ENCODE measurements around the gene GPRIN2.
"Not testable (repeated sequence)": the region's sequence is repeated elsewhere in the genome, so short reads cannot be mapped to it uniquely, and the experiment has no call there.

GPRIN2 gene

DNA sequence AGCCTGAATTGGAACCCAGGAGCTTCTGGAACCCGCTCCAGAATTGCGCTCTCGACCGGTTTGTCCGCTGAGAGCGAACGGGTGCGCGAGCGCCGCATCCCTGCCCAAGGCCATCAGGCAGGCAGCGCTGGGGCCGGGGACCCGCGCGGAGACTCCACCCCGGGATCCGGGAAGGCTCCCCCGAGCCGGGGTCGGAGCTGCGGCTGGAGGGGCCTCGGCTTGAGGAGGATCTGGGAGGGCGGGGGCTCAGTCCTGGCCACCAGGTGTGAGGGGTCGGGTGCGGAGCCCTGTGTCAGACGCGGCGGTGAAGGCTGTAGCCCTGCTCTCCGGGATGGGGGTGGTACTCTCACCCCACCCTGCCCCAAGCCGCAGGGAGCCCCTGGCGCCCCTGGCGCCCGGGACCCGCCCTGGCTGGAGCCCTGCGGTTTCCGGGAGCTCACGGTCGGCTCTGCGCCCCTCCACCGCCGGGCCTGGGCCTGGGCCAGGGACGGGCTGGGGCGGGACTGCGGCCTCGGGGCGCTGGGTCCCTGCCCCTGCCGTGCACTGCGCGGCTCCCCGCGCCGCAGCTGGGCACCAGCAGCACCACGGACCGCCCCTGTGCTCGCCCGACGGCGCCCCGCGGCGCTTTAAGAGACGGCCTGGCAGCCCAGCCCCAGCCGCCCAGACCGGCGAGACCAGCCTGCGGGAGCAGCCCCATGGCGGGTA is 22.2 kb upstream of the GPRIN2 start, which contains the start of gene SYT15:
Gene SYT15 (plus strand): TSS at position 655 of the 705 bp plus-strand sequence. CDS start 41 bp downstream, at position 696.
- CTCF ChIA-PET; DNase-seq (ENCODE audit: extremely low spot score); POLR2A ChIA-PET: not testable (repeated sequence)

DNA sequence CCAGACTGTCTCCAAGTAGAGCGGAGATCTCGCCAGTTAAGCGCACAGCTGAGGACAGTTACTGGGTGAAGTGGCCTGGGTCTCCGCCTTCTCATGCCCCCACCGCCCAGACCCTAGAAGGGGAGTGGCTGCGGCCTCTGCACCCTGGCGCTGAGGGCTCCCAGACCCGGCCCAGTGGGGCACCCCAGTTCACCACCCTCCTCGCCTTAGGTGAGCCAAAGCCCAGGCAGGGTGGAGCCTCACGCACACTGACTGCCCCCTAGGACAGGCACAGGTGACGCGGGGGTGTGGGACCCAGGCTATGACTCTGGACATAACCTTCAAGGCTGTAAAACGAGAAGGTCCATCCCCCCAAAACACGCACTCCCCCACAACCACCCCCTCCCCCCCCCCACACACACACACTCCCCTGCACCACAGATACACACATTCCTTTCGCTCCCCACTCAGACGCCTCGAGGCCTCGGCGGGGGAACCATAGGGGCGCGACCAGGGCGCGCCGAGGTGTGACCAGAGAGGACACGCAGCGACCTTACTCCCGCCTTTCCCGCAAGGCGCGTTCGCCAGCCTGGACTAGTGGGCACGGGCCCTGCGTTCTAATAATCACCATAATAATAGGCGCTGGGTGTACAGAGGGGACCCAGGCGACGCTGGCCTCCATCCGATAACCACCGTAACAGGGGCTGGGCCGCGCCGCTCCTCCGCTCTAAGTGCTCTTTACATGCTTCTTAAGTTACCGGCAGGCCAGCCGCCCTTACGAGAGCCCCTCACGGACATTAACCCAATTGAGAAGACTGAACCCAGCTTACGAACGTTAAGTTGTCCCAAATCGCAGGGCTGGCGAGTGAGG is 21.4 kb upstream of the GPRIN2 start:
- POLR2A ChIA-PET; DNase-seq (ENCODE audit: extremely low spot score); CTCF ChIA-PET: not testable (repeated sequence)

DNA sequence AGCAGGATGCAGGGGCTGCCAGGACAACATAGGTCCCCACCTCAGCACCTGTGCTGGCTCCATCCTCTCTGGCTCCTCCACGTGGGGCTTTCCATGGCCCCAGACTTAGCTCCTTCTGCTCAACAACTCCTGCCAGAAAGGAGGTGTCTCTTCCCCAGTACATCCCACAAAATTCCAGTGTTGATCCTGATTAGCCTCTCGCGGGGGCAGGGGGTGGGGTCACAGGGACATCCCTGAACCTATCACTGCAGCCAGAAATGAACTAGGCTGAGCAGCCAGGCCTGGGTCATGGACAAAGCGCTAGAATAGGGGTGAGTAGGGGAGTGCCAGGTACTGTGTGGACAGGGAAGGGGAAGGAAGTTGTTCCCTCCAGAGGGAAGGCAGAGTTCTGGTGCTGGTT is 17.4 kb upstream of the GPRIN2 start:
- DNase-seq (ENCODE audit: extremely low spot score); CTCF ChIA-PET; POLR2A ChIA-PET: not testable (repeated sequence)

DNA sequence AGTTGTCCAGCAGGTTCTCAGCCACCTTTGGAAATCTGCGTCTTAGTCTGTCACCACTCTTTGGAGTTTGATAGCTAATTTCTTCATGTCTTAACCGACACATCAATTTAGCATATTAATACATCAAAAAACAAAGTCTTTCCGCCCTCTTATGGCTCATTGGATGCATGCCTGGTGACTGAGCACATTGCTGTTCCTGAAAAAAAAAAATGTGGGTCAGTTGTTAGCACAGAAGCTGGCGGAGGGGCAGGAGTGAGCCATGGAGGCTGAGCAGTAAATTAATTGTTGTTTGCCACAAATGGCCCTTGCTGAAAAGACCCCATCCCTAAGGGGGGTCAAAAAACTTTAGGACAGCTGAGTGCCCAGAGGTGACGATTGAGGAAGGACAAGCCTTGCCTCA is 16.9 kb upstream of the GPRIN2 start:
- CTCF ChIA-PET; DNase-seq (ENCODE audit: extremely low spot score); POLR2A ChIA-PET: not testable (repeated sequence)

DNA sequence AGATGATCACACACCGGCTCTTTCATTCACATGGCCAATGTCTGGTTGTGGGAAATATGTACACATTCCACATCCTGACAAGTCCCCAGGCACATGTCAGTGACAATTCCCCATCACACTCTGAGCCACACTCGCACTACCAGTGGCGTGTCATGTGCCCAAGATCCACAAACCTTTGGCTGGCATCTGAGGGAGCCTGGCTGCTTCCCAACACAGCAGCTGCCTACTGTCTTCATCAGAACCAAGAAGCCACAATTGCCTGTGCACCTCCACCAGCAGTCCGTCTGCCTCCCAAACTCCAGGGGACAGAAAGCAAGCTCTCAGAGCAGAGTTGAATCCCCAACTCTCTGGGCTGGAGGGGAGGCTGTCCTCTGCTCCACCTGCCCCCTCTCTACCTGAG is 16.3 kb upstream of the GPRIN2 start:
- POLR2A ChIA-PET; DNase-seq (ENCODE audit: extremely low spot score); CTCF ChIA-PET: not testable (repeated sequence)

DNA sequence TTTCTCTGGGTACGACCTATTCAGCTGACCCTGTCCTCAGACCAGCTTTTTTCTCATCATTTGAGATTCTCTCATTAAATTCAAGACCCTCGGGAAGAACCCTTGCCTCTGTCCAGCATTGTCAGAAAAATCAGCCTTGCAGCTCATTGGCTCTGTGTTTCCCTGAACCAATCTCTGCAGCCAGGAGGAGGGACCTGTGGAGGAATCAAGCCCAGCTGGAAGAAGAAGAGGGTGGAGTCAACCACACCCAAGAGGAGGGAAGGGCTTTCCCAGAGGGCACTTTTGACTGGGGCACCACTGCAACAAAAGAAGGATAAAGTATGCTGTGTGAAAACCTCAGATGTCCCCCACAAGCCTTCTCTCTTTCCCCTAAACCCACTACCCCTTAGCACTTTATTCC is 14.2 kb upstream of the GPRIN2 start:
- CTCF ChIA-PET; POLR2A ChIA-PET; DNase-seq (ENCODE audit: extremely low spot score): not testable (repeated sequence)

DNA sequence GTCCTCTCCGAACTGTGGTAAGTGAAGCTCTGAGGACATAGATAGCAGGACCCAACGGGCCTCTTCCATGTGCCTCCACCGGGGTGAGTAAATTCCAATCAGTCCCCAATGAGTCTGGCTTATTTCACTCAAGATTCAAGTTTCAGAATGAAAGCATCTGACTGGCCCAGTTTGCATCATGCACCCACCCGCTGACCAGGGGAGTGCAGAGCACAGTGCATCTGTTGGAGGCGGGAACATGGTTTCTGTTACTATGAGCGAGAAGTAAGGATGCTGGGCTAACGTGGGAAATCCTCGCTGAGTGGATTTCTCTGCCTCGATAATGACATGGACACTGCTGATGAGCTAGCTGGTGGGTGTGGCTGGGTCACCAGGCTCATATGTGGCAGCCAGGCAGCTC is 10.7 kb upstream of the GPRIN2 start:
- POLR2A ChIA-PET; DNase-seq (ENCODE audit: extremely low spot score); CTCF ChIA-PET: not testable (repeated sequence)

DNA sequence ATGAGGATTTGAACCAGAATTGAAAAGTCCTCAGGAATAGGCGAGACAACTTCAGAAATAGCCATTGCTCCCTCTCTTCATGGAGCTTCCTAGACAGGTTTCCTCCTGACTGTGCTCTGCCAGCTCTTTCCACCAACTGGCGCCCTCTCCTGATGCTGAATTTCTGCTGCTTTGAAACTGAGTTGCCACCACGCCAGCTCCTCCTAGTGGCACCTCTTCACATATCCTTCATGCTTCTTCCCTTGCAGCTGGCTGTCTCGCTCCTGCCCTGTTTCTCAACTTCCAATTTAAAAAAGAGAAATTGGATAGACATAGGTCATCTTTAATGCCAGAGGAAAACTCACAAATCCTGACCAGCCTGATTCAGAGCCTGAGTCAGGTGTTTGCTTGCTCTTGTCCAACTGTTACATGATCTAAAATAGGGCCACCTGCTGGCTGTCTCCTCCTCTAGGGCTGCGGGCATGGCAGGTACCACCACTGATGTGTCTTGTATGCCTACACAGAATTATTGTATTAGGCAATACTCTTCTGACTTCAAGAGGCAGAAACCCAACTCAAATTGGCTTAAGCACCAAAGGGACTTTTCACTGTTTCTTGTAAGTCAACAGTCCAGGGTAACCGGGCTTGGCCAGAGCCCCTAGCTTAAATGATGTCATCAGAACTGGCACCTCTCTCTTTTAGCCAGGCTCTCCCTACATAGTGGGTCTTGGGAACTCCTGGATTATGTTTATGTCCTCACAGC is 9.3 kb upstream of the GPRIN2 start:
- POLR2A ChIA-PET; DNase-seq (ENCODE audit: extremely low spot score); CTCF ChIA-PET: not testable (repeated sequence)

DNA sequence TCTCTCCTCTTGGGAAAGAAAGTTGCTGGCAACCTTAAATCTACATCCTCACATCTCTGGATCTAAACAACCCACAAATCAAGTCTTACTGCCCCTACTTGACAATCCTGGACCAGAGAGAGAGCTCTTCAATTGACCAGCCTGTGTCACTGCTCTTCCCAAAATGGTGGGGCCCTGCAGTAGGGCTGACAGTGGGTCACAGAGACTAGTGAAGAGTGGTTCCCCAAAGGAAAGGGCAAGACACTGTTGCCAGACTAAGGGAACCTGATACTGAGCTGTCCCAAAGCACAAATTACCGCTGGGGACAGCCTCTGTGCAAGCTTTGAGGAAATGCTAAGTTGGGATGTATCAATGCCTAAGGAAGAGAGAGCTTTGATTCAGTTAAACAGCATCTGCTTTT is 4.5 kb upstream of the GPRIN2 start:
- POLR2A ChIA-PET, result no interaction called here
- no peak for TF ChIP-seq SUZ12 (IDR thresholded peaks at IDR 0.05)
- TF ChIP-seq TARDBP (IDR thresholded peaks at IDR 0.05), result no peak
- no peak for TF ChIP-seq FOXM1 (IDR thresholded peaks at IDR 0.05; ENCODE audit: borderline replicate concordance)
- no peak for DNase-seq (ENCODE audit: extremely low spot score)
- CTCF ChIA-PET, result no interaction called here

DNA sequence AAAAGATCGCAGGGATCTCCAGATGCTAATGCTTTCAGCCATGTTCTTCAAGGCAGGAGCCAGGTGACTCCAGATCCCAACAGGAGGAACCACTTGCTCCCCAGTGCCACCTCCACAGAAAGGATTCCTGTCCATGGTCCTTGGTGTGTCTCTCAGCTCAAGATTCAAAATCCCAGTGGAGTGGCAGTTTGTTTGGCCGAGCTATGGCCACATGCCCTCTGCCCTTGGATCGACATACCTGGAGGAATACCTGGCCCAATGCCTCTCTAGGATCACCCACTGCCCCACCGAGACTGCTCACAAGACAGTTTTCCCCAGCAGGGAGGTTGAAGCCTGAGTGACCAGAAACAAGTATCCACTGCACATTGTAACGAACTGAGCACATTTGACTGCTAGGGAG is 3.9 kb upstream of the GPRIN2 start:
- ChIA-PET POLR2A (no interaction called here), CTCF (interaction anchor here (0.6 kb wide), 1 partner anchor 17 kb away, joined by 4 read pairs; no protein-coding TSS in a partner anchor)
- DNase-seq (ENCODE audit: extremely low spot score), result no peak
- TF ChIP-seq, protein P1, sequence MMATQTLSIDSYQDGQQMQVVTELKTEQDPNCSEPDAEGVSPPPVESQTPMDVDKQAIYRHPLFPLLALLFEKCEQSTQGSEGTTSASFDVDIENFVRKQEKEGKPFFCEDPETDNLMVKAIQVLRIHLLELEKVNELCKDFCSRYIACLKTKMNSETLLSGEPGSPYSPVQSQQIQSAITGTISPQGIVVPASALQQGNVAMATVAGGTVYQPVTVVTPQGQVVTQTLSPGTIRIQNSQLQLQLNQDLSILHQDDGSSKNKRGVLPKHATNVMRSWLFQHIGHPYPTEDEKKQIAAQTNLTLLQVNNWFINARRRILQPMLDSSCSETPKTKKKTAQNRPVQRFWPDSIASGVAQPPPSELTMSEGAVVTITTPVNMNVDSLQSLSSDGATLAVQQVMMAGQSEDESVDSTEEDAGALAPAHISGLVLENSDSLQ (IDR thresholded peaks at IDR 0.05), result no peak
- no peak for TF ChIP-seq FOXA1 (IDR thresholded peaks at IDR 0.05)
- TF ChIP-seq SUZ12 (IDR thresholded peaks at IDR 0.05), result no peak
- no peak for TF ChIP-seq HDGF (IDR thresholded peaks at IDR 0.05; ENCODE audit: borderline replicate concordance)
- TF ChIP-seq ELF4 (IDR thresholded peaks at IDR 0.05), result no peak
- TF ChIP-seq FOXK2 (IDR thresholded peaks at IDR 0.05), result no peak
- TF ChIP-seq LEF1 (IDR thresholded peaks at IDR 0.05; ENCODE audit: borderline replicate concordance), result no peak
- TF ChIP-seq CTBP1 (IDR thresholded peaks at IDR 0.05; ENCODE audit: borderline replicate concordance), result no peak
- TF ChIP-seq BHLHE40 (IDR thresholded peaks at IDR 0.05; ENCODE audit: borderline replicate concordance), result no peak
- no peak for TF ChIP-seq FOXM1 (IDR thresholded peaks at IDR 0.05; ENCODE audit: borderline replicate concordance)
- TF ChIP-seq SP1 (IDR thresholded peaks at IDR 0.05), result no peak
- TF ChIP-seq NFRKB (IDR thresholded peaks at IDR 0.05), result no peak
- no peak for TF ChIP-seq TARDBP (IDR thresholded peaks at IDR 0.05)
- TF ChIP-seq ARNT (IDR thresholded peaks at IDR 0.05), result no peak
- TF ChIP-seq ZNF384 (IDR thresholded peaks at IDR 0.05), result no peak
- no peak for TF ChIP-seq L3MBTL2 (conservative IDR thresholded peaks at IDR 0.05)

Data from HEK293T (cell line).